HG02840 (cell line): ENCODE results near the gene TRIM4.
"Not testable (repeated sequence)": the region's sequence is repeated elsewhere in the genome, so short reads cannot be mapped to it uniquely, and the experiment has no call there.

Source experiments
- ATAC-seq: cut with Tn5 transposase; IDR thresholded peaks from one replicate; pipeline ENCODE4 v1.9.1; 2021; ENCODE audit warnings: mild to moderate bottlenecking, moderate library complexity, moderate number of reproducible peaks; ENCODE audit not compliant: unreplicated experiment, low FRiP score

Gene TRIM4, protein sequence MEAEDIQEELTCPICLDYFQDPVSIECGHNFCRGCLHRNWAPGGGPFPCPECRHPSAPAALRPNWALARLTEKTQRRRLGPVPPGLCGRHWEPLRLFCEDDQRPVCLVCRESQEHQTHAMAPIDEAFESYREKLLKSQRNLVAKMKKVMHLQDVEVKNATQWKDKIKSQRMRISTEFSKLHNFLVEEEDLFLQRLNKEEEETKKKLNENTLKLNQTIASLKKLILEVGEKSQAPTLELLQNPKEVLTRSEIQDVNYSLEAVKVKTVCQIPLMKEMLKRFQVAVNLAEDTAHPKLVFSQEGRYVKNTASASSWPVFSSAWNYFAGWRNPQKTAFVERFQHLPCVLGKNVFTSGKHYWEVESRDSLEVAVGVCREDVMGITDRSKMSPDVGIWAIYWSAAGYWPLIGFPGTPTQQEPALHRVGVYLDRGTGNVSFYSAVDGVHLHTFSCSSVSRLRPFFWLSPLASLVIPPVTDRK

GRCh38 chr7:99918959-99919813 lies at the start of gene TRIM4:
TSS of gene TRIM4 (minus strand) at chr7:99919530. CDS start at chr7:99919401, 129 bp downstream.
- peak; percentile 96 for ATAC-seq

GRCh38 chr7:99958564-99959227 lies 39.4 kb upstream of the TRIM4 start:
- ATAC-seq = no peak

GRCh38 chr7:99955247-99955646 lies 35.9 kb upstream of the TRIM4 start:
- no peak for ATAC-seq

DNA sequence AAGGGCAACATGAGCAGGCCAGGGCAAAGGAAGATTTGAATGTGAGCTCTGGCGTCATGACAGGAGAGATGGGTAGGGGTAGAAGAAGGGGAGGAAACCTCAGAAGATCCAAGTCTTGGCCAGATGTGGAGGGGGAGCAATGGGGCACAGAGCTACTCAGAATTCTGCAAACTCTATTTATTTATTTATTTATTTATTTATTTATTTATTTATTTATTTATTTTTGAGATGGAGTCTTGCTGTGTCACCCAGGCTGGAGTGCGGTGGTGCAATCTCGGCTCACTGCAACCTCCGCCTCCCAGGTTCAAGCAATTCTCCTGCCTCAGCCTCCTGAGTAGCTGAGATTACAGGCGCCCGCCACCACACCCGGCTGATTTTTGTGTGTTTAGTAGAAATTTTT lies 35.3 kb upstream of the TRIM4 start:
- ATAC-seq = not testable (repeated sequence)

GRCh38 chr7:99953649-99954048 lies 34.3 kb upstream of the TRIM4 start:
- ATAC-seq = no peak

DNA sequence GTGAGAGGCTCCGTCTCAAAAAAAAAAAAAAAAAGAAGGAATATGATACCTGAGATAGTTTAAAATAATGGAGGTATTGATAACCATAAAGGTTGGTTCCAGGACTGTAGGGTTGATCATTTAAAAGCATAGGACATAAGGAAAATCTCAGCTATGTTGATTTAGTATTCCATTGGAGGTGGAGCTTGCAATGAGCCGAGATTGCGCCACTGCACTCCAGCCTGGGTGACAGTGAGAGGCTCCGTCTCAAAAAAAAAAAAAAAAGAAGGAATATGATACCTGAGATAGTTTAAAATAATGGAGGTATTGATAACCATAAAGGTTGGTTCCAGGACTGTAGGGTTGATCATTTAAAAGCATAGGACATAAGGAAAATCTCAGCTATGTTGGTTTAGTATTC lies 33.3 kb upstream of the TRIM4 start:
- not testable (repeated sequence) for ATAC-seq

DNA sequence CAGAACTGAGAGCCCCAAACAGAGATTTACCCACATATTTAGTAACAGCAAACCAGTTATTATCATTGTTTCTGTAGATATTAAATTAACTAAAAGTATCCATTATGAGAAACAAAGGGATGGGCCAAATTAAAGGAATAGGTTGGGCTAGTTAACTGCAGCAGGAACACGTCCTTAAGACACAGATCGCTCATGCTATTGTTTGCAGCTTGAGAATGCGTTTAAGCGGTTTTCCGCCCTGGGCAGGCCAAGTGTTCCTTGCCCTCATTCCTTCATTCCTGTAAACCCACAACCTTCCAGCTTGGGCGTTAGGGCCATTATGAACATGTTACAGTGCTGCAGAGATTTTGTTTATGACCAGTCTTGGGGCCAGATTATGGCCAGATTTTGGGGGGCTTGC lies 31.5 kb upstream of the TRIM4 start:
- not testable (repeated sequence) for ATAC-seq

GRCh38 chr7:99949645-99950228 lies 30.4 kb upstream of the TRIM4 start:
- ATAC-seq = no peak

GRCh38 chr7:99947608-99948007 lies 28.3 kb upstream of the TRIM4 start:
- ATAC-seq = no peak

DNA sequence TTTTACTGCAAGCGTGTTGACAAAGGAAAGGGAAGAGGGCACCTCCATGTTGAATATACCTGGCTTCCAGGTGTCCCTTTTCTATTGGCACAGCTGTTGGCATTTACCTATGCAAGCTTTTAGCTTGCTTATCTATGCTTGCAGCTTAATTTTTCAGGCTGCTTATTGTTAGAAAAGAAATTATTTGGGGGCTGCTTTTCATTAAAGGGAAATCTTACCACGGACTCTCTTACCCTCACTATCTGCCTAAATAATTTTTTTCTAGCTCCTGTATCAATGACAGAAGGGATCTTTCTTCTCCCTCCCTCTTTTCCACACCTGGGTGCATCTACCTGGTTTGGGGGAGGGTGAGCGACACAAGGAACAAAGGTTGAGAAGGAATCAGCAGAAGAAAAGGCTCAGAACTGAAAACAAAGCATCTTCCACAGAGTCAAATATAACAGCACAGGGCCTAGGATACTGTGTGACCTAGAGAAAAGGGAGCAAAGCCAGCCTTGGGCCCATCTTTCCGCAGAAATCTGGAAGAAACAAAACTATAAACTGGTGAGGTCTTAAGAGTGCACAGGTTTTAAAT lies 25.3 kb upstream of the TRIM4 start:
- ATAC-seq = no peak

- ATAC-seq = no peak
Measured at GRCh38 chr7:99943641-99944496, 24.5 kb upstream of the TRIM4 start.

- no peak for ATAC-seq
Measured at GRCh38 chr7:99938296-99938695, 19.0 kb upstream of the TRIM4 start.

DNA sequence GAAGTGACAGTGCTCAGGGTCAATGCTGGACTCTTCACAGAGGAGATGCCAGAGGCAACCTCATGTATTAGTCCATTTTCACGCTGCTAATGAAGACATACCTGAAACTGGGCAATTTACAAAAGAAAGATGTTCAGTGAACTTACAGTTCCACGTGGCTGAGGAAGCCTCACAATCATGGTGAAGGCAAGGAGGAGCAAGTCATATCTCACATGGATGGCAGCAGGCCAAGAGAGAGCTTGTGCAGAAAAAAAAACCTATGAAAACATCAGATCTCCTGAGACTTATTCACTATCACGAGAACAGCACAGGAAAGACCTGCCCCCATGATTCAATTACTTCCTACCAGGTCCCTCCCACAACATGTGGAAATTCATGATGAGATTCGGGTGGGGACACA lies 15.7 kb upstream of the TRIM4 start:
- not testable (repeated sequence) for ATAC-seq

DNA sequence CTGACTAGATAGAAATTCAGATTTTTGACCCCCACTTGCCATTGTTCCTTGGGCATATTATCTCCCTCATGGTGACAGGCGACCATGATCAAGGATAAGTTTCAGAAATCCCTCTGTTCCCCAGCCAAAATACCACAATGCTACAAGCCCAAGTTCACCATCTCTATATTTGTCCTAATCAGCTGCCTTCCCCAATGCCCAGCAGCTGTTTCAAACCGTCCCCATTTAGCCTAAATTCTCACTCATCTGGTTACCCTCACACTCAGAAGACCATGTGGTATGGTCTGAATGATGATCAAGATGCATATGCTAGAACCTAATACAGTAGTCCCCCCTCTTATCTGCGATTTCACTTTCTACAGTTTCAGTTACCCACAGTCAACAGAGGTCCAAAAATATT lies 11.0 kb upstream of the TRIM4 start:
- no peak for ATAC-seq

DNA sequence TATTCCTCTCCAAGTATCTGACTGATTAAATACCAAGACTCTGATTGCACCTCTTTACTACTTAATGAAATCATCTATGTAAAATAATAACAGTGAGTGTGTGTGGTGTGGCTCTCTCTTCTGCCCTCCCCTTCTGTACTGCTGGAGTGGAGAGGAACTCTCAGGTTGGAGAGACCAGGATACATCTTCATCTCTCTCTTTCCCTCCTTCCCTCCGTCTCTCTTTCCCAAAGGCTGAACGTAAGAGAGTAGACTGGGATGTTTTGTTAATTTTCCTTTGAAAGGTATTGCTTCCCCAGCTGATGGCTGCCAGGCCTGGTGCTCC lies 10.4 kb upstream of the TRIM4 start:
- no peak for ATAC-seq

GRCh38 chr7:99928994-99929729 lies 9.8 kb upstream of the TRIM4 start, which contains the start of gene GJC3:
TSS of gene GJC3 (minus strand) at chr7:99929620. CDS start at chr7:99929620, 0 bp downstream.
- ATAC-seq = no peak

GRCh38 chr7:99928188-99928587 lies 8.9 kb upstream of the TRIM4 start:
- ATAC-seq = no peak

- no peak for ATAC-seq
Measured at GRCh38 chr7:99927536-99927935, 8.2 kb upstream of the TRIM4 start.

GRCh38 chr7:99926321-99926720 lies 7.0 kb upstream of the TRIM4 start:
- ATAC-seq = no peak
